ENCODE data around the gene BCAM. TPM values are rescaled to one million over a fixed set of nuclear protein-coding genes. Genes with fewer than 3 reads are reported as not detected.
A peak's percentile ranks its signal among the peaks of the same experiment; 100 is the strongest.

Gene BCAM
- total RNA-seq, 1 experiment from 2014 or later: 73.0 TPM

DNA sequence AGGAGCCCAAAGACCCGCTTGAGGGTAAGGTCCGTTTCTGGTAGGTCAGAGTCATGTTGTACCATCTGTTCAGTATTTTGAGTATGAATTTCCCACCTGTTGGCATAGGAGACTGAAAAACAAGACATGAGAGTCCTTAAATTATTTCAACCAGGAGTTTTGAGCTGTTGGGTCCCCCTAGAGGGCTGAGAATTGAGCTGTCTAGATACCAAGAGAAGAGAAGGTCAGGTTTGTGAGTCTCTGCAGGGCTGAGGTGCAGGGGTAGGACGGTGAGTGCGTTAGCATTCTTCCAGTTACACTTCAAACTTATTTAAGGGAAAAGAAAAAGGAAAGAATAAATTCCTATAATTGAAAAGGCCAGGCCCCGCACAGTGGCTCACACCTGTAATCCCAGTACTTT is 26.2 kb upstream of the BCAM start:
- WGBS (ENCODE audit: extremely low coverage, insufficient read length, low lambda C conversion rate): no CpG with 5 or more reads among the region's 5 CpGs
- H3K23me2 ChIP-seq (ENCODE audit: insufficient read length, low read depth, low read length, poor library complexity, severe bottlenecking): peaks cover 4% of the 10 kb centered on the region
- no peak overlapping the region for H3K4me2 ChIP-seq (ENCODE audit: insufficient read depth, insufficient read length, low read length)
- H3K79me2 ChIP-seq (ENCODE audit: insufficient read depth, low read length): no peaks in the 10 kb centered on the region
- H3K56ac ChIP-seq (ENCODE audit: insufficient read length, low read depth, low read length): no peak overlapping the region
- Mint-ChIP-seq H3K4me1 (peaks cover 6 to 7% of the 10 kb centered on the region in 2 experiments), H3K4me3 (no peak overlapping the region), H3K36me3 (ENCODE audit: insufficient read depth in 1 of 3, low read depth in 3 of 3) (peaks cover 4 to 24% (median 15%) of the 10 kb centered on the region in 3 experiments; a peak in 6 of 7 replicates), H3K9me3 (no peaks in the 10 kb centered on the region; a peak in 1 of 5 replicates), H3K27ac (peak overlapping the region in 1 of 3 experiments; percentile 19; a peak in 1 of 7 replicates), H3K27me3 (ENCODE audit: low read depth) (no peaks in the 10 kb centered on the region)
- H4K91ac ChIP-seq (ENCODE audit: insufficient read length, low read depth, low read length): no peak overlapping the region
- H4K20me1 ChIP-seq (ENCODE audit: control insufficient read depth, insufficient read depth, insufficient read length): no peaks in the 10 kb centered on the region
- DNase-seq: no peak
- H3K9me3 ChIP-seq (ENCODE audit: control insufficient read depth, low read depth, low read length): no peaks in the 10 kb centered on the region
- TF ChIP-seq, protein P1, sequence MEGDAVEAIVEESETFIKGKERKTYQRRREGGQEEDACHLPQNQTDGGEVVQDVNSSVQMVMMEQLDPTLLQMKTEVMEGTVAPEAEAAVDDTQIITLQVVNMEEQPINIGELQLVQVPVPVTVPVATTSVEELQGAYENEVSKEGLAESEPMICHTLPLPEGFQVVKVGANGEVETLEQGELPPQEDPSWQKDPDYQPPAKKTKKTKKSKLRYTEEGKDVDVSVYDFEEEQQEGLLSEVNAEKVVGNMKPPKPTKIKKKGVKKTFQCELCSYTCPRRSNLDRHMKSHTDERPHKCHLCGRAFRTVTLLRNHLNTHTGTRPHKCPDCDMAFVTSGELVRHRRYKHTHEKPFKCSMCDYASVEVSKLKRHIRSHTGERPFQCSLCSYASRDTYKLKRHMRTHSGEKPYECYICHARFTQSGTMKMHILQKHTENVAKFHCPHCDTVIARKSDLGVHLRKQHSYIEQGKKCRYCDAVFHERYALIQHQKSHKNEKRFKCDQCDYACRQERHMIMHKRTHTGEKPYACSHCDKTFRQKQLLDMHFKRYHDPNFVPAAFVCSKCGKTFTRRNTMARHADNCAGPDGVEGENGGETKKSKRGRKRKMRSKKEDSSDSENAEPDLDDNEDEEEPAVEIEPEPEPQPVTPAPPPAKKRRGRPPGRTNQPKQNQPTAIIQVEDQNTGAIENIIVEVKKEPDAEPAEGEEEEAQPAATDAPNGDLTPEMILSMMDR (conservative IDR thresholded peaks at IDR 0.05): no peak
- no peak overlapping the region for H2AK5ac ChIP-seq (ENCODE audit: insufficient read length, low read length)
- H2BK120ac ChIP-seq (ENCODE audit: low read depth, low read length, poor library complexity, severe bottlenecking): no peak overlapping the region
- no peak overlapping the region for H2BK15ac ChIP-seq (ENCODE audit: low read depth, low read length)
- H3K27me3 ChIP-seq (ENCODE audit: insufficient read depth, low read length): no peaks in the 10 kb centered on the region
- H3K79me1 ChIP-seq (ENCODE audit: insufficient read depth, low read depth, low read length, poor library complexity, severe bottlenecking): no peaks in the 10 kb centered on the region
- no peak overlapping the region for H3T11ph ChIP-seq (ENCODE audit: low read length)
- H3K4ac ChIP-seq (ENCODE audit: low read depth, low read length): no peak overlapping the region
- H3K9ac ChIP-seq (ENCODE audit: extremely low read depth, insufficient read length, low read length): no peak overlapping the region
- H3K27ac ChIP-seq (ENCODE audit: insufficient read length, low read depth, low read length): no peak overlapping the region
- H2AFZ ChIP-seq (ENCODE audit: low read length): no peak overlapping the region
- H2BK12ac ChIP-seq (ENCODE audit: insufficient read length, low read depth, low read length): no peak overlapping the region
- no peaks in the 10 kb centered on the region for H3K4me1 ChIP-seq (ENCODE audit: insufficient read depth, low read length)
- no peak overlapping the region for H4K8ac ChIP-seq (replicated peaks; ENCODE audit: insufficient read length, low read depth, low read length)
- no peak overlapping the region for H3K23ac ChIP-seq (ENCODE audit: insufficient read length, low read depth, low read length)
- no peak overlapping the region for H2BK5ac ChIP-seq (ENCODE audit: insufficient read length, low read length)
- H3K18ac ChIP-seq (ENCODE audit: insufficient read length, low read depth, low read length): no peak overlapping the region
- no peak overlapping the region for H4K5ac ChIP-seq (ENCODE audit: insufficient read length, low read depth, low read length)
- H3K14ac ChIP-seq (ENCODE audit: insufficient read depth, low read length): no peak overlapping the region
- no peak overlapping the region for H2BK20ac ChIP-seq (ENCODE audit: low read depth, low read length, poor library complexity, severe bottlenecking)

All from H9 (cell line).